Parathyroid adenoma (tissue), 2 donors: ENCODE measurements around the gene SNRPA.

ENCODE experiments used
- H2AFZ ChIP-seq: fragments of 300-600 bp; sonication (generic); one replicate; pipeline ENCODE4 v1.7.0; 2017; ENCODE audit warnings: antibody characterized with exemption, mild to moderate bottlenecking
- H3K27ac ChIP-seq: fragments of 300-600 bp; sonication (generic); one replicate; pipeline ENCODE4 v1.7.0; 2017
- H3K27me3 ChIP-seq: fragments of 300-600 bp; sonication (generic); one replicate; pipeline ENCODE4 v1.7.0; 2017; ENCODE audit warnings: low read length; ENCODE audit not compliant: control insufficient read depth, insufficient read depth
- H3K36me3 ChIP-seq: fragments of 300-600 bp; sonication (generic); one replicate; pipeline ENCODE4 v1.7.0; 2017; ENCODE audit warnings: low read length; ENCODE audit not compliant: control insufficient read depth, insufficient read depth
- H3K4me1 ChIP-seq: fragments of 300-600 bp; sonication (generic); one replicate; pipeline ENCODE4 v1.7.0; 2017; ENCODE audit warnings: control low read depth
- H3K4me2 ChIP-seq: fragments of 300-600 bp; sonication (generic); one replicate; pipeline ENCODE4 v1.7.0; 2017; ENCODE audit warnings: low read length
- H3K4me3 ChIP-seq: fragments of 300-600 bp; sonication (generic); one replicate; pipeline ENCODE4 v1.7.0; 2017; ENCODE audit warnings: low read depth, low read length
- H3K79me2 ChIP-seq: fragments of 300-600 bp; sonication (generic); one replicate; pipeline ENCODE4 v1.7.0; 2017; ENCODE audit warnings: control low read depth
- H3K9ac ChIP-seq: fragments of 300-600 bp; sonication (generic); one replicate; pipeline ENCODE4 v1.7.0; 2017; ENCODE audit warnings: mild to moderate bottlenecking
- H3K9me3 ChIP-seq: fragments of 300-600 bp; sonication (generic); one replicate; pipeline ENCODE4 v1.7.0; 2017; ENCODE audit warnings: low read length; ENCODE audit not compliant: control insufficient read depth
- TF ChIP-seq, protein P1 (sequence below): fragments of 300-600 bp; sonication (generic); IDR thresholded peaks from one replicate; pipeline ENCODE4 v1.7.0; 2017; ENCODE audit warnings: antibody characterized with exemption, mild to moderate bottlenecking
- donor health status: primary hyperparathyroidism.

The SNRPA gene

GRCh38 chr19:40704491-40705361, 46.3 kb upstream of the SNRPA start:
- Histone ChIP-seq H3K79me2 (peaks cover 2% of the 10 kb centered on the region), H3K4me2 (no peak overlapping the region), H3K9me3 (no peaks in the 10 kb centered on the region), H3K27ac (no peak overlapping the region), H3K4me3 (no peak overlapping the region), H3K36me3 (no peaks in the 10 kb centered on the region), H2AFZ (no peak overlapping the region), H3K4me1 (no peaks in the 10 kb centered on the region), H3K9ac (no peak overlapping the region), H3K27me3 (no peaks in the 10 kb centered on the region)
- TF ChIP-seq, protein P1, sequence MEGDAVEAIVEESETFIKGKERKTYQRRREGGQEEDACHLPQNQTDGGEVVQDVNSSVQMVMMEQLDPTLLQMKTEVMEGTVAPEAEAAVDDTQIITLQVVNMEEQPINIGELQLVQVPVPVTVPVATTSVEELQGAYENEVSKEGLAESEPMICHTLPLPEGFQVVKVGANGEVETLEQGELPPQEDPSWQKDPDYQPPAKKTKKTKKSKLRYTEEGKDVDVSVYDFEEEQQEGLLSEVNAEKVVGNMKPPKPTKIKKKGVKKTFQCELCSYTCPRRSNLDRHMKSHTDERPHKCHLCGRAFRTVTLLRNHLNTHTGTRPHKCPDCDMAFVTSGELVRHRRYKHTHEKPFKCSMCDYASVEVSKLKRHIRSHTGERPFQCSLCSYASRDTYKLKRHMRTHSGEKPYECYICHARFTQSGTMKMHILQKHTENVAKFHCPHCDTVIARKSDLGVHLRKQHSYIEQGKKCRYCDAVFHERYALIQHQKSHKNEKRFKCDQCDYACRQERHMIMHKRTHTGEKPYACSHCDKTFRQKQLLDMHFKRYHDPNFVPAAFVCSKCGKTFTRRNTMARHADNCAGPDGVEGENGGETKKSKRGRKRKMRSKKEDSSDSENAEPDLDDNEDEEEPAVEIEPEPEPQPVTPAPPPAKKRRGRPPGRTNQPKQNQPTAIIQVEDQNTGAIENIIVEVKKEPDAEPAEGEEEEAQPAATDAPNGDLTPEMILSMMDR: no peak

DNA sequence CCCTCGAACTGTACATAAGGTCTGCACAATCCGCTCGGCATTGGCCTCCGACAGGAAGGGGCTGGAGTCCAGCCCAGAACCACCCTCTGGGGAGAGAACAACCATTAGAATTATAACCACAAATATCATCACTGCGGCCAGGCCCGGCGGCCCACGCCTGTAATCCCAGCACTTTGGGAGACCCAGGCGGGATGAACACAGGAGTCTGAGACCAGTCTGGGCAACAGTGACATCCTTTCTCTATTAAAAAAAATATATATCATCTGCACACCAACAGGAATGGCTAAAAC, 45.7 kb upstream of the SNRPA start:
- TF ChIP-seq, protein P1: no peak
- Histone ChIP-seq H3K79me2 (peaks cover 2% of the 10 kb centered on the region), H3K4me3 (no peak overlapping the region), H2AFZ (no peak overlapping the region), H3K4me2 (no peak overlapping the region), H3K27me3 (no peaks in the 10 kb centered on the region), H3K4me1 (no peaks in the 10 kb centered on the region), H3K27ac (no peak overlapping the region), H3K36me3 (no peaks in the 10 kb centered on the region), H3K9ac (no peak overlapping the region), H3K9me3 (no peaks in the 10 kb centered on the region)

GRCh38 chr19:40705950-40706619, 44.9 kb upstream of the SNRPA start:
- H3K27me3 ChIP-seq: no peaks in the 10 kb centered on the region
- H3K4me1 ChIP-seq: no peaks in the 10 kb centered on the region
- H3K9me3 ChIP-seq: no peaks in the 10 kb centered on the region
- H2AFZ ChIP-seq: no peak overlapping the region
- no peaks in the 10 kb centered on the region for H3K36me3 ChIP-seq
- TF ChIP-seq, protein P1: no peak
- H3K27ac ChIP-seq: peak overlapping the region; percentile 44
- H3K4me3 ChIP-seq: no peak overlapping the region
- H3K79me2 ChIP-seq: peaks cover 2% of the 10 kb centered on the region
- H3K9ac ChIP-seq: no peak overlapping the region
- H3K4me2 ChIP-seq: no peak overlapping the region

DNA sequence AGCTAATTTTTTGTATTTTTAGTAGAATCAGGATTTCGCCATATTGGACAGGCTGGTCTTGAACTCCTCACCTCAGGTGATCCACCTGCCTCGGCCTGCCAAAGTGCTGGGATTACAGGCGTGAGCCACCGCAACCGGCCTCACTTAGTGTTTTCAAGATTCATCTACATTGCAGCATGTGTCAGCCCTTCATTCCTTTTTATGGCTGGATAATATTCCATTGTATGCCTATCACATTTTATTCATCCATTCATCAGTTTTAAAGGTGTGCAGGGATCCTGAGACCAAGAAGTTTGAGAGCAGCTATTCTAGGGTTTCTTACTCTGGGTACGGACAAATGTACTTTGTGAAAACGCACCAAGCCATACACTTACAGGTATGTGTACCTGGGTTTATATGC, 43.4 kb upstream of the SNRPA start:
- Histone ChIP-seq H3K27me3 (no peaks in the 10 kb centered on the region), H3K27ac (no peak overlapping the region), H3K9ac (no peak overlapping the region), H3K36me3 (no peaks in the 10 kb centered on the region), H3K9me3 (no peaks in the 10 kb centered on the region), H3K4me1 (no peaks in the 10 kb centered on the region), H3K4me3 (no peak overlapping the region), H2AFZ (no peak overlapping the region), H3K79me2 (peaks cover 6% of the 10 kb centered on the region), H3K4me2 (no peak overlapping the region)
- TF ChIP-seq, protein P1: no peak
